Stimulated activated CD4-positive, alpha-beta T cell treated with anti-CD3 and anti-CD28 coated beads, Interleukin-2, amount 100 ng/mL, for 4 hours (primary cell): ENCODE measurements around the gene MIPOL1.
"Not testable (repeated sequence)": the region's sequence is repeated elsewhere in the genome, so short reads cannot be mapped to it uniquely, and the experiment has no call there.

Experiments used
- DNase-seq: peaks from one replicate; pipeline ENCODE4 v3.0.0-alpha.2; 2020; ENCODE audit warnings: low read depth

Gene MIPOL1

GRCh38 chr14:37187840-37188577 is 9.7 kb upstream of the MIPOL1 start:
- DNase-seq: not testable (repeated sequence)

- not testable (repeated sequence) for DNase-seq
Observed at GRCh38 chr14:37189733-37190132, 8.0 kb upstream of the MIPOL1 start.

- no peak for DNase-seq
Observed at GRCh38 chr14:37194698-37195097, 3.0 kb upstream of the MIPOL1 start.

- DNase-seq: no peak
Observed at GRCh38 chr14:37195327-37195726, 2.4 kb upstream of the MIPOL1 start.

GRCh38 chr14:37196604-37197420 is 925 bp upstream of the MIPOL1 start:
- DNase-seq: no peak

GRCh38 chr14:37198273-37198598 is 499 bp downstream of the MIPOL1 start:
- no peak for DNase-seq

GRCh38 chr14:37198907-37199306 is 1.2 kb downstream of the MIPOL1 start:
- no peak for DNase-seq

- DNase-seq: no peak
Observed at GRCh38 chr14:37201724-37202123, 4.0 kb downstream of the MIPOL1 start.

- no peak for DNase-seq
Observed at GRCh38 chr14:37202265-37202664, 4.5 kb downstream of the MIPOL1 start.

GRCh38 chr14:37202812-37203211 is 5.1 kb downstream of the MIPOL1 start:
- DNase-seq: no peak

GRCh38 chr14:37203423-37203822 is 5.7 kb downstream of the MIPOL1 start:
- DNase-seq: no peak

- DNase-seq: not testable (repeated sequence)
Observed at GRCh38 chr14:37205623-37206605, 8.2 kb downstream of the MIPOL1 start.

- DNase-seq: not testable (repeated sequence)
Observed at GRCh38 chr14:37209617-37210016, 11.9 kb downstream of the MIPOL1 start.

- DNase-seq: no peak
Observed at GRCh38 chr14:37210448-37210847, 12.7 kb downstream of the MIPOL1 start.

GRCh38 chr14:37213016-37213415 is 15.3 kb downstream of the MIPOL1 start:
- DNase-seq: no peak

- no peak for DNase-seq
Observed at GRCh38 chr14:37215345-37215744, 17.6 kb downstream of the MIPOL1 start.

GRCh38 chr14:37221073-37221472 is 23.3 kb downstream of the MIPOL1 start:
- DNase-seq: no peak

- no peak for DNase-seq
Observed at GRCh38 chr14:37223947-37224474, 26.3 kb downstream of the MIPOL1 start.

GRCh38 chr14:37225668-37226067 is 27.9 kb downstream of the MIPOL1 start:
- not testable (repeated sequence) for DNase-seq

- DNase-seq: no peak
Observed at GRCh38 chr14:37230551-37231194, 32.9 kb downstream of the MIPOL1 start.

- no peak for DNase-seq
Observed at GRCh38 chr14:37232907-37233481, 35.3 kb downstream of the MIPOL1 start.
